Activated CD4-positive, alpha-beta T cell treated with anti-CD3 and anti-CD28 coated beads, Interleukin-2, amount 10 ng/mL, durations not matched to agents 7 days and 5 days (primary cell): ENCODE measurements around the gene MXD1. TPM values are rescaled to one million over a fixed set of nuclear protein-coding genes. Genes with fewer than 3 reads are reported as not detected.
A peak's percentile ranks its signal among the peaks of the same experiment; 100 is the strongest.
"Not testable (repeated sequence)": the region's sequence is repeated elsewhere in the genome, so short reads cannot be mapped to it uniquely, and the experiment has no call there.

Source experiments
- CTCF ChIA-PET: fragments of 350-600 bp; sonication (Branson Sonifier 250); formaldehyde crosslinking; loops from one replicate; lab custom pipeline; 2021; ENCODE audit warnings: antibody characterized with exemption; lab: Charles Lee
- POLR2A ChIA-PET: fragments of 350-600 bp; sonication (Branson Sonifier 250); formaldehyde crosslinking; loops from one replicate; lab custom pipeline; 2021; ENCODE audit warnings: antibody characterized with exemption; lab: Charles Lee
- DNase-seq: peaks from one replicate; pipeline ENCODE4 v3.0.0-alpha.2; 2020
- H3K27ac Mint-ChIP-seq: one replicate; pipeline ENCODE4 v1.8.0; 2021; ENCODE audit warnings: mild to moderate bottlenecking, moderate library complexity, mixed read lengths
- H3K27me3 Mint-ChIP-seq: one replicate; pipeline ENCODE4 v1.8.0; 2021; ENCODE audit warnings: mixed read lengths
- H3K36me3 Mint-ChIP-seq: one replicate; pipeline ENCODE4 v1.8.0; 2021; ENCODE audit warnings: low read depth, mixed read lengths
- H3K4me1 Mint-ChIP-seq: one replicate; pipeline ENCODE4 v1.8.0; 2021; ENCODE audit warnings: mixed read lengths
- H3K4me3 Mint-ChIP-seq: one replicate; pipeline ENCODE4 v1.8.0; 2021; ENCODE audit warnings: mild to moderate bottlenecking, moderate library complexity, mixed read lengths
- H3K9me3 Mint-ChIP-seq: one replicate; pipeline ENCODE4 v1.8.0; 2021; ENCODE audit warnings: mixed read lengths
- total RNA-seq, 2 experiments: library from RNA; stranded (reverse); gene quantifications; one replicate each; pipeline ENCODE4 v1.2.3, GENCODE V29; 2021

Gene MXD1
- total RNA-seq = 10 to 100 TPM; 17.0 to 19.1 TPM

GRCh38 chr2:69914950-69915945 is at the start of gene MXD1:
MXD1 (plus strand) TSS chr2:69915109; CDS start chr2:69915331, 222 bp downstream.
- peak; percentile 26 for DNase-seq
- H3K4me1 Mint-ChIP-seq = peaks cover 43% of the 10 kb centered on the region
- peaks cover 32% of the 10 kb centered on the region for H3K36me3 Mint-ChIP-seq
- no peaks in the 10 kb centered on the region for H3K27me3 Mint-ChIP-seq
- H3K9me3 Mint-ChIP-seq = no peaks in the 10 kb centered on the region
- H3K4me3 Mint-ChIP-seq = peak within 1 kb of the TSS; percentile 81
- peak within 1 kb of the TSS; percentile 90 for H3K27ac Mint-ChIP-seq
- ChIA-PET CTCF (interaction anchor here (0.6 to 4.2 kb wide), 19 partner anchors 9 to 388 kb away, joined by 3 to 29 read pairs (median 4); partner anchors contain the start of gene C2orf42), POLR2A (interaction anchor here (0.6 to 1.4 kb wide), 6 partner anchors 156 to 478 kb away, joined by 3 to 4 read pairs (median 3); partner anchors contain the start of genes NFU1 and SNRPG)

- no peak overlapping the region for H3K4me3 Mint-ChIP-seq
- peaks cover 7% of the 10 kb centered on the region for H3K4me1 Mint-ChIP-seq
- no peak overlapping the region for H3K27ac Mint-ChIP-seq
- DNase-seq = no peak
- H3K27me3 Mint-ChIP-seq = peaks cover 1% of the 10 kb centered on the region
- ChIA-PET CTCF (interaction anchor here (0.7 to 1.8 kb wide), 3 partner anchors 9 to 181 kb away, joined by 3 to 6 read pairs (median 3); no protein-coding TSS in a partner anchor), POLR2A (no interaction called here)
- H3K36me3 Mint-ChIP-seq = no peaks in the 10 kb centered on the region
- peaks cover 5% of the 10 kb centered on the region for H3K9me3 Mint-ChIP-seq
Measured at GRCh38 chr2:69888451-69888850, 26.5 kb upstream of the MXD1 start.

GRCh38 chr2:69889302-69889701 is 25.6 kb upstream of the MXD1 start:
- ChIA-PET CTCF (interaction anchor here (0.8 to 1.8 kb wide), 3 partner anchors 10 to 293 kb away, joined by 3 to 6 read pairs (median 3); no protein-coding TSS in a partner anchor), POLR2A (no interaction called here)
- H3K27ac Mint-ChIP-seq = no peak overlapping the region
- H3K4me1 Mint-ChIP-seq = peaks cover 15% of the 10 kb centered on the region
- no peak overlapping the region for H3K4me3 Mint-ChIP-seq
- peaks cover 5% of the 10 kb centered on the region for H3K36me3 Mint-ChIP-seq
- DNase-seq = no peak
- peaks cover 1% of the 10 kb centered on the region for H3K27me3 Mint-ChIP-seq
- peaks cover 5% of the 10 kb centered on the region for H3K9me3 Mint-ChIP-seq

- POLR2A ChIA-PET = no interaction called here
- Mint-ChIP-seq H3K4me3 (no peak overlapping the region), H3K4me1 (peaks cover 30% of the 10 kb centered on the region), H3K36me3 (peaks cover 12% of the 10 kb centered on the region), H3K27me3 (peaks cover 1% of the 10 kb centered on the region), H3K9me3 (peaks cover 5% of the 10 kb centered on the region), H3K27ac (no peak overlapping the region)
- CTCF ChIA-PET = interaction anchor here (0.6 to 1.6 kb wide), 4 partner anchors 167 to 602 kb away, joined by 3 to 5 read pairs (median 4); no protein-coding TSS in a partner anchor
- DNase-seq = no peak
Measured at GRCh38 chr2:69890881-69891280, 24.0 kb upstream of the MXD1 start.

DNA sequence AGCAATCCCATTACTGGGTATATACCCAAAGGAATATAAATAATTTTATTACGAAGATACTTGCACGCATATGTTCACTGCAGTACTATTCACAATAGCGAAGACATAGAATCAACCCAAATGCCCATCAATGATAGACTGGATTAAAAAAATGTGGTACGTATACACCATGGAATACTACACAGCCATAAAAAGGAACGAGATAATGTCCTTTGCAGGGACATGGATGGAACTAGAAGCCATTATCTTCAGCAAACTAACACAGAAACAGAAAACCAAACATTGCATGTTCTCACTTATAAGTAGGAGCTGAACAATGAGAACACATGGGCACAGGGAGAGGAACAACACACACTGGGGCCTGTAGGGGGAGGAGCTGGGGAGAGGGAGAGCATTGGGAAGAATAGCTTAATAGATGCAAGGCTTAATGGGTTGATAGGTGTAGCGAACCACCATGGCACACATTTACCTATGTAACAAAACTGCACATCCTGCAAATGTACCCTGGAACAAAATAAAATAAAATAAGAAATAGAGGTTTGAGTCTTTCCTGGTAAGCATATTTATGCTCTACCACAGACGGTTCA is 22.0 kb upstream of the MXD1 start:
- H3K27me3 Mint-ChIP-seq, DNase-seq, H3K9me3 Mint-ChIP-seq: not testable (repeated sequence)
- ChIA-PET CTCF (interaction anchor here (0.6 to 1.0 kb wide), 4 partner anchors 22 to 1431 kb away, joined by 3 to 5 read pairs (median 4); partner anchors contain the start of gene MXD1), POLR2A (interaction anchor here (0.6 kb wide), 1 partner anchor 92 kb away, joined by 15 read pairs; no protein-coding TSS in a partner anchor)
- Mint-ChIP-seq H3K4me1 (peaks cover 42% of the 10 kb centered on the region), H3K36me3 (peaks cover 29% of the 10 kb centered on the region), H3K4me3 (peak overlapping the region; percentile 100), H3K27ac (peak overlapping the region; percentile 99)

GRCh38 chr2:69893684-69894551 is 21.0 kb upstream of the MXD1 start, which contains the start of gene SNRNP27:
SNRNP27 (plus strand) TSS chr2:69893956; CDS start chr2:69893985, 29 bp downstream.
- CTCF ChIA-PET = interaction anchor here (0.6 to 1.8 kb wide), 9 partner anchors 17 to 879 kb away, joined by 3 to 6 read pairs (median 3); partner anchors contain the start of genes MXD1 and SNRPG

GRCh38 chr2:69894737-69895136 is 20.2 kb upstream of the MXD1 start:
- DNase-seq, POLR2A ChIA-PET, H3K27me3 Mint-ChIP-seq, H3K9me3 Mint-ChIP-seq: not testable (repeated sequence)
- Mint-ChIP-seq H3K27ac (peak overlapping the region; percentile 99), H3K4me1 (peaks cover 47% of the 10 kb centered on the region), H3K4me3 (peak overlapping the region; percentile 100), H3K36me3 (peaks cover 40% of the 10 kb centered on the region)
- CTCF ChIA-PET = interaction anchor here (0.6 to 1.8 kb wide), 2 partner anchors 16 to 185 kb away, joined by 4 to 6 read pairs; no protein-coding TSS in a partner anchor

More at GRCh38 chr2:69893684-69894551, 21.0 kb upstream of the MXD1 start, which contains the start of gene SNRNP27:
- peak; percentile 85 for DNase-seq
- Mint-ChIP-seq H3K4me3 (peak within 1 kb of the TSS; percentile 100), H3K27ac (peak within 1 kb of the TSS; percentile 99), H3K27me3 (peaks cover 1% of the 10 kb centered on the region), H3K36me3 (peaks cover 33% of the 10 kb centered on the region), H3K9me3 (peaks cover 5% of the 10 kb centered on the region), H3K4me1 (peaks cover 47% of the 10 kb centered on the region)
- POLR2A ChIA-PET = interaction anchor here (0.6 kb wide), 1 partner anchor 93 kb away, joined by 15 read pairs; no protein-coding TSS in a partner anchor

DNA sequence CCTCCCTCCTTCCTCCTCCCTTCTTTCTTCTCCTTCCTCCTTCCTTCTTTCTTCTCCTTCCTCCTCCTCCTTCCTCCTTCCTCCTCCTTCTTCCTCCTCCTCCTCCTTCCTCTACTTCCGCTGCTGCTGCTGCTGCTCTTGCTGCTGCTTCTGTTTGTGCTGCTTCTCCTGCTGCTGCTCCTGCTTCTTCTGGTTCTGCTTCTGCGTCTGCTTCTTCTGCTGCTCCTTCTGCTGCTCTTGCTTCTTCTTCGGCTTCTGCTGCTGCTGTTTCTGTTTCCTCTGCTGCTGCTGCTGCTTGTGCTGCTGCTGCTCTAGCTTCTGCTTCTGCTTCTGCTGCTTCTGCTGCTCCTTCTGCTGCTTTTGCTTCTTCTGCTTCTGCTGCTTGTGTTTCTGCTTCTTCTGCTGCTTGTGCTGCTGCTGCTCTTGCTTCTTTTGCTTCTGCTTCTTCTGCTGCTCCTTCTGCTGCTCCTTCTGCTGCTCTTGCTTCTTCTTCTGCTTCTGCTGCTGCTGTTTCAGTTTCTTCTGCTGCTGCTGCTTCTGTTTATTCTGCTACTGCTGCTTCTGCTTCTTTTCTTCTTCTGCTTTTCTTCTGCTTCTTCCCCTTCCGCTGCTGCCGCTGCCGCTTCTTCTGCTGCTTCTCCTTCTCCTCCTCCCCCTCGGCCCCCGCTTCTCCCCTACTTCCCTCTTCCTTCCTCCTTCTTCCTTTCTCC is 12.5 kb upstream of the MXD1 start:
- H3K27me3 Mint-ChIP-seq = no peaks in the 10 kb centered on the region
- H3K9me3 Mint-ChIP-seq = no peaks in the 10 kb centered on the region
- POLR2A ChIA-PET = interaction anchor here (0.6 kb wide), 1 partner anchor 391 kb away, joined by 4 read pairs; the partner anchor contains the start of gene SNRPG
- CTCF ChIA-PET = interaction anchor here (1.0 kb wide), 1 partner anchor 10 kb away, joined by 3 read pairs; no protein-coding TSS in a partner anchor
- H3K27ac Mint-ChIP-seq = peak overlapping the region; percentile 93
- peak overlapping the region; percentile 81 for H3K4me3 Mint-ChIP-seq
- peak; percentile 22 for DNase-seq
- peaks cover 71% of the 10 kb centered on the region for H3K36me3 Mint-ChIP-seq
- H3K4me1 Mint-ChIP-seq = peaks cover 54% of the 10 kb centered on the region

DNA sequence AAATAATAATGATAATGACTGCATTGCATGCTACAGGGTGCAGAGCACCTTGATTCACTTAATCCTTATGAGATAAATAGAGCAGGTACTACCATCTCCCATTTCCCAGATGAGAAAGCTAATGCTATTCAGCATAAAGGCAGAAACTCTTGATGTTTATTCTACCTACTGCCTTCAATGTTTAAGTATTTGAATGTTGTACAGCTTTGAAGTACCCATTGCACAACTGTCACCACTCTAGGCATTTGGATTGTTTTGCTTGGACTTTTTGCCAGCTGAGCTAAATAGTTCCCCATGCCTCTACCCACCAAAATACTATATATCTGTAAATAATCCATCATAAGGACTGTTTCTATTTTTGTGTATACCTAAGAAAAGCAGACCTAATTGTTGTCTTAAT is 7.7 kb upstream of the MXD1 start:
- H3K9me3 Mint-ChIP-seq = no peaks in the 10 kb centered on the region

GRCh38 chr2:69911985-69912563 is 2.8 kb upstream of the MXD1 start:
- Mint-ChIP-seq H3K9me3 (no peaks in the 10 kb centered on the region), H3K27ac (no peak overlapping the region), H3K4me3 (no peak overlapping the region), H3K27me3 (no peaks in the 10 kb centered on the region), H3K4me1 (peaks cover 31% of the 10 kb centered on the region), H3K36me3 (peaks cover 31% of the 10 kb centered on the region)
- ChIA-PET CTCF (interaction anchor here (0.6 to 4.2 kb wide), 21 partner anchors 9 to 391 kb away, joined by 3 to 29 read pairs (median 3); partner anchors contain the start of genes SNRNP27 and SNRPG), POLR2A (no interaction called here)
- DNase-seq = peak; percentile 45

More for the DNA sequence above, 7.7 kb upstream of the MXD1 start:
- H3K27me3 Mint-ChIP-seq = no peaks in the 10 kb centered on the region
- DNase-seq = no peak
- ChIA-PET POLR2A (no interaction called here), CTCF (interaction anchor here (0.9 kb wide), 2 partner anchors 75 to 235 kb away, joined by 3 read pairs; no protein-coding TSS in a partner anchor)
- H3K27ac Mint-ChIP-seq = no peak overlapping the region
- peaks cover 30% of the 10 kb centered on the region for H3K4me1 Mint-ChIP-seq
- H3K36me3 Mint-ChIP-seq = peaks cover 47% of the 10 kb centered on the region
- H3K4me3 Mint-ChIP-seq = no peak overlapping the region
